ENCODE data around the gene MBNL2. TPM values are rescaled to one million over a fixed set of nuclear protein-coding genes. Genes with fewer than 3 reads are reported as not detected.

MBNL2 gene, protein sequence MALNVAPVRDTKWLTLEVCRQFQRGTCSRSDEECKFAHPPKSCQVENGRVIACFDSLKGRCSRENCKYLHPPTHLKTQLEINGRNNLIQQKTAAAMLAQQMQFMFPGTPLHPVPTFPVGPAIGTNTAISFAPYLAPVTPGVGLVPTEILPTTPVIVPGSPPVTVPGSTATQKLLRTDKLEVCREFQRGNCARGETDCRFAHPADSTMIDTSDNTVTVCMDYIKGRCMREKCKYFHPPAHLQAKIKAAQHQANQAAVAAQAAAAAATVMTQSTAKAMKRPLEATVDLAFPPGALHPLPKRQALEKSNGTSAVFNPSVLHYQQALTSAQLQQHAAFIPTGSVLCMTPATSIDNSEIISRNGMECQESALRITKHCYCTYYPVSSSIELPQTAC
- 18.6 TPM for polyA plus RNA-seq (2013)

DNA sequence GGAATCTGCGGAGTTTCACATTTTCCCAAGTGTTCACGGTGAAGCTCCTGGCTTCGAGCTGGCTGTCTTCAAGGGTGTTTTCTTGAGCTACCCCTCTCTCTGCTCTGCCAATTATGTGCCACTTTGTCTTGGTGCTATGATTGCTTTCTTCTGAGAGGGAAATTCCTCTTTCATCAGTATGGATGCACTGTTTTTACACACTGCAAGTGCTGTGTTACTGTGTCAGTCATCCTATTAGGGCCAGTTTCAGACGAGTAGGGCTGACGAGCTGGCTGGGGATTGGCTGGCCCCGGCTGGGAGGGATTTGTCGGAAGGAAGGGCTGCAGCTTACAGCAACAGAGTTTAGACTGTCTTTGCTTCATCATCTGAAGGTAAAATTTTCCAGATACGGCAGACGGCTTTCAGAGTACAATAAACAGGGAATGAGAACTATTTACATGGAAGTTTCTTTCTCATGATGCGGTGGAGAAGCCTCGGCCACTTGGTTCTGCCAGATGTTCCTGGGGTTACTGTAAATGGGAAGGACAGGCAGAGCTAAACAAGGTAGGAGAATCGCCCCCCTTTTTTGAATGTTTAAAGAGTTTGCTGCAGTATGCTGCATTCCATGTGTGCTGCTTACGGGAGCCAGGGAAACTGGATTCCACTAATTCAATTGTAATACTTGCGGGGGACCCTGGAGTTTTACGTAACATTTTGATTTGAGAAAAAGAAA, at the start of gene MBNL2:
MBNL2 (plus strand) TSS at position 345 of the 712 bp plus-strand sequence. CDS start 53,903 bp downstream, outside the sequence.
- Histone ChIP-seq H3K27ac (ENCODE audit: insufficient read depth in 1 of 2, low read depth in 1 of 2, low read length in 2 of 2, poor library complexity in 1 of 2, severe bottlenecking in 2 of 2) (peak within 1 kb of the TSS; percentile 69 to 91), H3K36me3 (ENCODE audit: control insufficient read depth in 4 of 4, insufficient read depth in 4 of 4, low read length in 3 of 4) (no peaks in the 10 kb centered on the region), H3K4me1 (ENCODE audit: control extremely low read depth in 1 of 4, control insufficient read depth in 4 of 4, insufficient read depth in 4 of 4, low read length in 3 of 4) (peaks cover 34 to 48% (median 41%) of the 10 kb centered on the region in 4 experiments), H3K4me3 (ENCODE audit: control insufficient read depth in 1 of 7, extremely low read depth in 1 of 7, insufficient read depth in 4 of 7, low read depth in 2 of 7, low read length in 6 of 7) (peak within 1 kb of the TSS in 6 of 7 experiments; percentile 82 to 99 (median 89)), H3K9me3 (ENCODE audit: control extremely low read depth in 1 of 5, control insufficient read depth in 4 of 5, insufficient read depth in 2 of 5, low read depth in 1 of 5, low read length in 4 of 5) (no peaks in the 10 kb centered on the region), H3K27me3 (replicated peaks in 2 of 5; ENCODE audit: control insufficient read depth in 4 of 5, insufficient read depth in 5 of 5, low read length in 4 of 5) (no peaks in the 10 kb centered on the region)
- DNase-seq = peak; percentile 86 to 96 (median 94)
- ChIA-PET CTCF (interaction anchor here (0.7 to 2.7 kb wide), 9 partner anchors 7 to 112 kb away, joined by 3 to 15 read pairs (median 5); no protein-coding TSS in a partner anchor), POLR2A (interaction anchor here (0.6 to 1.1 kb wide), 2 partner anchors 122 to 158 kb away, joined by 3 to 4 read pairs; no protein-coding TSS in a partner anchor)
- 15% methylated on average over 12 of the region's 15 CpGs for WGBS (ENCODE audit: insufficient coverage)

DNA sequence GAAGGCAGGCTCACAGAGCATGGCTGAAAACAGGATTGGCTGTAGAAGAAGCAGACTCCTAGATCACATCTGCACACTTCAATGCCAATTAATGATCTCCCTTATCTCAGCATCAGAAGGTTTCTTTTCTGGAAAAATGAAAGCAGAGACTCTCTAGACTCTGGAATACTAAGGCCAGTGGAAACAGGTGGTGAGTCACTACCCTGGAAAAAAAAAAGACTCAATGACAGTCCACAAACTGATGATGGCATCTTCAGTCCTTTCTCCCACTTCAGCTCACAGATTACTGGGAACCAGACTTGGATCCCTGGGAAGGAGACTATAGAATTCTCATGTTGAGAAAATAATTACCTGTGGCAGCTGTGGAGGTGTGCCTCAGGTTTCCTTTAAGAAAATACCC, 47.5 kb upstream of the MBNL2 start:
- POLR2A ChIA-PET = no interaction called here
- H3K4me3 ChIP-seq (ENCODE audit: control insufficient read depth in 1 of 7, extremely low read depth in 1 of 7, insufficient read depth in 4 of 7, low read depth in 2 of 7, low read length in 6 of 7) = no peak overlapping the region
- CTCF ChIA-PET = no interaction called here
- H3K4me1 ChIP-seq (ENCODE audit: control extremely low read depth in 1 of 4, control insufficient read depth in 4 of 4, insufficient read depth in 4 of 4, low read length in 3 of 4) = no peaks in the 10 kb centered on the region
- no peak for DNase-seq
- H3K27me3 ChIP-seq (replicated peaks in 2 of 5; ENCODE audit: control insufficient read depth in 4 of 5, insufficient read depth in 5 of 5, low read length in 4 of 5) = peaks cover 0 to 4% (median 0%) of the 10 kb centered on the region in 5 experiments
- H3K36me3 ChIP-seq (ENCODE audit: control insufficient read depth in 4 of 4, insufficient read depth in 4 of 4, low read length in 3 of 4) = no peaks in the 10 kb centered on the region
- H3K9me3 ChIP-seq (ENCODE audit: control extremely low read depth in 1 of 5, control insufficient read depth in 4 of 5, insufficient read depth in 2 of 5, low read depth in 1 of 5, low read length in 4 of 5) = peaks cover 0 to 10% (median 4%) of the 10 kb centered on the region in 5 experiments
- no peak overlapping the region for H3K27ac ChIP-seq (ENCODE audit: insufficient read depth in 1 of 2, low read depth in 1 of 2, low read length in 2 of 2, poor library complexity in 1 of 2, severe bottlenecking in 2 of 2)

DNA sequence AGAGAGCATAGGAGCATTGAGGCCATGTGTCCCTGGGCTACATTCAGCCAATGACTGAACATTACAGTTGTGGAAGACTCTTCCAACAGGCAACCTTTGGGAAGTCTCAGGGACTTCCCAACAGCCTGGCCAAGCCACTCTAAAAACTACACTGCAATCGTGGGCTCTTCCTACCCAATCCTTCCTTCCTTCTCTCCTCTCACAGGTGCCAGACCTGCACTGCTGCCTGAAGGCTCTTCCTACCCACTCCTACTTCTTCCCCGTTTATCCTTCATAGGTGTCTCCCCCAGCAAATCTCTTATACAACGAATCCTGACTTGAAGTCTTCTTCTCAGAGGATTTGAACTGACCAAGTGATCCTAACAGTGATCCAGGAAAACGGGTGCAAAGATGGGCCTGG, 47.1 kb upstream of the MBNL2 start:
- H3K27ac ChIP-seq (ENCODE audit: insufficient read depth in 1 of 2, low read depth in 1 of 2, low read length in 2 of 2, poor library complexity in 1 of 2, severe bottlenecking in 2 of 2) = no peak overlapping the region
- DNase-seq = no peak
- no peaks in the 10 kb centered on the region for H3K4me1 ChIP-seq (ENCODE audit: control extremely low read depth in 1 of 4, control insufficient read depth in 4 of 4, insufficient read depth in 4 of 4, low read length in 3 of 4)
- WGBS (ENCODE audit: insufficient coverage) = 98% methylated on average over 4 of the region's 4 CpGs
- H3K4me3 ChIP-seq (ENCODE audit: control insufficient read depth in 1 of 7, extremely low read depth in 1 of 7, insufficient read depth in 4 of 7, low read depth in 2 of 7, low read length in 6 of 7) = no peak overlapping the region
- no peaks in the 10 kb centered on the region for H3K36me3 ChIP-seq (ENCODE audit: control insufficient read depth in 4 of 4, insufficient read depth in 4 of 4, low read length in 3 of 4)
- CTCF ChIA-PET = no interaction called here
- peaks cover 0 to 4% (median 0%) of the 10 kb centered on the region in 5 experiments for H3K27me3 ChIP-seq (replicated peaks in 2 of 5; ENCODE audit: control insufficient read depth in 4 of 5, insufficient read depth in 5 of 5, low read length in 4 of 5)
- POLR2A ChIA-PET = no interaction called here
- H3K9me3 ChIP-seq (ENCODE audit: control extremely low read depth in 1 of 5, control insufficient read depth in 4 of 5, insufficient read depth in 2 of 5, low read depth in 1 of 5, low read length in 4 of 5) = peaks cover 0 to 10% (median 4%) of the 10 kb centered on the region in 5 experiments

DNA sequence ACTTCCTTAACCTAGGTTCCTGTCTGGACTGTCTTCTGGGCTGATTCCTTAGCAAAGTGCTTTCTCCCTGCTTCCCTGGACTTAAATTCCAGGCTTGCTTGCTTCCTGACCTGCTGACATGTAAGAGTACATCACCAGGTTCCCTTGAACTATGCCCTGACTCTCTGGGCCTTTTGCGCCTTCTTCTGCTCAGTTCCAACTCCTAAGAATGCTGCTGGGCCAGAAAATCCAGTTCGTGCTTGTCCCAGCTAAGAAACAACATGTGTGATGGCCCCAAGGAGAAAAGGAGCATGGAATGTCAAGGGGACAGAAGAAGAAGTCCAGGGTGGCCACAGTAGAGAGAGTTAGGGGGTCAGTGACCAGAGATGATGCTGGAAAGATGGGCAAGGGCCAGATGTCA, 42.6 kb upstream of the MBNL2 start:
- no peak for DNase-seq
- Histone ChIP-seq H3K4me3 (ENCODE audit: control insufficient read depth in 1 of 7, extremely low read depth in 1 of 7, insufficient read depth in 4 of 7, low read depth in 2 of 7, low read length in 6 of 7) (no peak overlapping the region), H3K36me3 (ENCODE audit: control insufficient read depth in 4 of 4, insufficient read depth in 4 of 4, low read length in 3 of 4) (no peaks in the 10 kb centered on the region), H3K4me1 (ENCODE audit: control extremely low read depth in 1 of 4, control insufficient read depth in 4 of 4, insufficient read depth in 4 of 4, low read length in 3 of 4) (peaks cover 0 to 11% (median 5%) of the 10 kb centered on the region in 4 experiments), H3K27ac (ENCODE audit: insufficient read depth in 1 of 2, low read depth in 1 of 2, low read length in 2 of 2, poor library complexity in 1 of 2, severe bottlenecking in 2 of 2) (no peak overlapping the region), H3K27me3 (replicated peaks in 2 of 5; ENCODE audit: control insufficient read depth in 4 of 5, insufficient read depth in 5 of 5, low read length in 4 of 5) (no peaks in the 10 kb centered on the region), H3K9me3 (ENCODE audit: control extremely low read depth in 1 of 5, control insufficient read depth in 4 of 5, insufficient read depth in 2 of 5, low read depth in 1 of 5, low read length in 4 of 5) (peaks cover 0 to 10% (median 4%) of the 10 kb centered on the region in 5 experiments)
- POLR2A ChIA-PET = no interaction called here
- CTCF ChIA-PET = no interaction called here
- 100% methylated on average over 2 of the region's 2 CpGs for WGBS (ENCODE audit: insufficient coverage)

DNA sequence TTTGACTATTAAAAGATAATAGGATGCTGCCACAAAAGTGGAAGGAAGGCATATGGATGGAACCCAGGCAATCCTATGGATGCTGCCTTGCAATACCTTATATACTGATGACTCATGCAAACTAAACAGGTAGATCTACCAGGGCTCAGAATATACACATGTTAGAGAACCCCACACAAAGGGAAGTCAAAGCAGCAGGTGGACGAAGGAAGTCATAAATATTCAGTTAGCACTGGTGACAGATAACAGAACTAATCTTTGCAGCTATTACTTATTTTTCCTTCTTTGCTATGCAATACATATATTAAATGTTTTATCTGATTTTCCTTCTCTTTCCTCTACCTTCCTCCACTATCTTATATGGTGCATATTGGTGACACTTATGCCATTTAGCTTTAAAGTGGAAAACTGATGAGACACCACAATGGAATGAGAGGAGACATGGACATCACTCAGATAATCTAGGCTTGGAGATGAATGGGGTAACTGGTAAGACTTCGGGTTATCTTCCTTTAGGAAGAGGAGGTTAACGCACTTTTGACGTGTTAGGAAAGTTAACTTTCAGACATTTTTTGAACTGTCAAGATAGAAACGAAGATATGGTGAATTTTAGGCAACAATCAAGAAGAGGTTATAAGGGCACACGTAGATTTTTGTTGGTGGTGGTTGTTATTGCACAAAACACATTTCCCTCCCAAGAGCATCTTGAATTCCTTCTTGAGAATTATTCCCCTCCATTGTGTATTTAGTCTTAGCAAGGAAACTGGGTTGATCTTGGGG, 39.8 kb upstream of the MBNL2 start:
- DNase-seq = peak in 2 of 3 donors; percentile 32 to 54
- no peaks in the 10 kb centered on the region for H3K9me3 ChIP-seq (ENCODE audit: control extremely low read depth in 1 of 5, control insufficient read depth in 4 of 5, insufficient read depth in 2 of 5, low read depth in 1 of 5, low read length in 4 of 5)
- H3K27me3 ChIP-seq (replicated peaks in 2 of 5; ENCODE audit: control insufficient read depth in 4 of 5, insufficient read depth in 5 of 5, low read length in 4 of 5) = peaks cover 0 to 3% (median 0%) of the 10 kb centered on the region in 5 experiments
- H3K4me3 ChIP-seq (ENCODE audit: control insufficient read depth in 1 of 7, extremely low read depth in 1 of 7, insufficient read depth in 4 of 7, low read depth in 2 of 7, low read length in 6 of 7) = no peak overlapping the region
- H3K36me3 ChIP-seq (ENCODE audit: control insufficient read depth in 4 of 4, insufficient read depth in 4 of 4, low read length in 3 of 4) = no peaks in the 10 kb centered on the region
- POLR2A ChIA-PET = no interaction called here
- CTCF ChIA-PET = no interaction called here
- WGBS (ENCODE audit: insufficient coverage) = 75% methylated on average over 4 of the region's 6 CpGs
- H3K4me1 ChIP-seq (ENCODE audit: control extremely low read depth in 1 of 4, control insufficient read depth in 4 of 4, insufficient read depth in 4 of 4, low read length in 3 of 4) = peaks cover 0 to 11% (median 5%) of the 10 kb centered on the region in 4 experiments
- no peak overlapping the region for H3K27ac ChIP-seq (ENCODE audit: insufficient read depth in 1 of 2, low read depth in 1 of 2, low read length in 2 of 2, poor library complexity in 1 of 2, severe bottlenecking in 2 of 2)

DNA sequence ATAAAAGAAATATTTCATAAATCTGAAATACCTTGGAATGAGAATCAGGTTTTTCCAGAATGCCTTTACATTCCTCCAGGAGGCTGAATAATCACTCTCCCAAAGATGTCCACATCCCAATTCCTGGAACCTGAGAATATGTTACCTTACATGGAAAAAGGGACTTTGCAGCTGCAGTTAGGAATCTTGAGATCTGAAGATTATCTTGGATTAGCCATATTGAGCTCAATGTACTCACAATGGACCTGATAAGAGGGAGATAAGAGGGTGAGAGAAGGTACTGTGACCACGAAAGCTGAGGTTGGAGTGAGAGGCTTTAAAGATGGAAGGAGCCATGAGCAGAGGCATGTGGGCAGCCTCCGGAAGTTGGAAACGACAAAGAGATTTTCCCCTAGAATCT, 36.8 kb upstream of the MBNL2 start:
- CTCF ChIA-PET = interaction anchor here (1.3 kb wide), 1 partner anchor 174 kb away, joined by 4 read pairs; no protein-coding TSS in a partner anchor
- H3K4me1 ChIP-seq (ENCODE audit: control extremely low read depth in 1 of 4, control insufficient read depth in 4 of 4, insufficient read depth in 4 of 4, low read length in 3 of 4) = peaks cover 2 to 15% (median 8%) of the 10 kb centered on the region in 4 experiments
- no peaks in the 10 kb centered on the region for H3K36me3 ChIP-seq (ENCODE audit: control insufficient read depth in 4 of 4, insufficient read depth in 4 of 4, low read length in 3 of 4)
- no peak overlapping the region for H3K27ac ChIP-seq (ENCODE audit: insufficient read depth in 1 of 2, low read depth in 1 of 2, low read length in 2 of 2, poor library complexity in 1 of 2, severe bottlenecking in 2 of 2)
- 100% methylated on average over 1 of the region's 3 CpGs for WGBS (ENCODE audit: insufficient coverage)
- no peak overlapping the region for H3K4me3 ChIP-seq (ENCODE audit: control insufficient read depth in 1 of 7, extremely low read depth in 1 of 7, insufficient read depth in 4 of 7, low read depth in 2 of 7, low read length in 6 of 7)
- POLR2A ChIA-PET = no interaction called here
- H3K27me3 ChIP-seq (replicated peaks in 2 of 5; ENCODE audit: control insufficient read depth in 4 of 5, insufficient read depth in 5 of 5, low read length in 4 of 5) = peaks cover 0 to 3% (median 0%) of the 10 kb centered on the region in 5 experiments
- no peak for DNase-seq
- no peaks in the 10 kb centered on the region for H3K9me3 ChIP-seq (ENCODE audit: control extremely low read depth in 1 of 5, control insufficient read depth in 4 of 5, insufficient read depth in 2 of 5, low read depth in 1 of 5, low read length in 4 of 5)
